Omental fat pad (tissue), 4 donors: ENCODE results near the gene SEC14L5. TPM values are rescaled to one million over a fixed set of nuclear protein-coding genes. Genes with fewer than 3 reads are reported as not detected.
"Not testable (repeated sequence)": the region's sequence is repeated elsewhere in the genome, so short reads cannot be mapped to it uniquely, and the experiment has no call there.

Experiments
- ATAC-seq: fragments of 150-250 bp; one replicate; pipeline ENCODE4 v1.9.1; 2016; ENCODE audit warnings: mild to moderate bottlenecking, moderate library complexity; ENCODE audit not compliant: low FRiP score
- DNase-seq: peaks from one replicate; pipeline ENCODE4 v3.0.0-alpha.2; 2019; ENCODE audit warnings: low spot score
- CTCF ChIP-seq, 3 donors: fragments of 450-650 bp; IDR thresholded peaks; one replicate each; pipeline ENCODE4 v1.5.1; 2016 to 2017; ENCODE audit warnings: antibody characterized with exemption in 3 of 3, mild to moderate bottlenecking in 3 of 3, moderate library complexity in 2 of 3
- total RNA-seq, 4 donors: library from RNA; depleted of rRNA; stranded (reverse); fragments of >200 nt; gene quantifications; one replicate each; pipeline ENCODE4 v1.1.0, GENCODE V29; 2016

The SEC14L5 gene
- total RNA-seq, 4 donors from 2014 or later, result 0.12 to 1.3 (median 0.45) TPM

DNA sequence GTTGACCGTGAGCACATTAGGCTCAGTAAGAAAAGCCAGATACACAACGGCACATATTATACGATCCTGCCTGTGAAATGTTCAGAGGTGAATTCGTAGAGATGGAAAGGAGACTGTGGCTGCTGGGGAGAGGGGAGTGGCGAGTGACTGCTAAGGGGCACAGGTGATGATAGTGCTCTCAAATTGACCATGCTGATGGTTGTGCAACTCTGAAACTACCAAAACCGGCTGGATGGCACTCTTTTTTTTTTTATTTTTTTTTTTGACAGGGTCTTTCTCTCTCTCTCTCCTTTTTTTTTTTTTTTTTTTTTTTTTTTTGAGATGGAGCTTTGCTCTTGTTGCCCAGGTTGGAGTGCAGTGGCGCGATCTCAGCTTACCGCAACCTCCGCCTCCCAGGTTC, 8.1 kb upstream of the SEC14L5 start:
- TF ChIP-seq CTCF (IDR thresholded peaks at IDR 0.05), result no peak
- ATAC-seq, result no peak
- DNase-seq, result no peak

DNA sequence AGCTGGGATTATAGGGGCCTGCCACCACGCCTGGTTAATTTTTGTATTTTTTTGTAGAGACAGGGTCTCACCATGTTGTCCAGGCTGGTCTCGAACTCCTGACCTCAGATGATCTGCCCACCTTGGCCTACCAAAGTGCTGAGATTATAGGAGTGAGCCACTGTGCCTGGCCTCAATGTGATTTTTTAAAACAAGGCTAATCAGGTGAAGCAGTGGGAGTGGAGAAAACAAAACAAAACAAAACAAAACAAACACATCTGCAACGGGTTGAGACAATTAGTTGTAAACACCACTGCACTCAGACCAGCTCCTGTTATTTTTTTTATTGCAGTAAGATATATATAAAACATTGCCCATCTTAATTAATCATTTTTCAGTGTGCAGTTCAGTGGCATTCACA, 6.5 kb upstream of the SEC14L5 start:
- DNase-seq, ATAC-seq: not testable (repeated sequence)

DNA sequence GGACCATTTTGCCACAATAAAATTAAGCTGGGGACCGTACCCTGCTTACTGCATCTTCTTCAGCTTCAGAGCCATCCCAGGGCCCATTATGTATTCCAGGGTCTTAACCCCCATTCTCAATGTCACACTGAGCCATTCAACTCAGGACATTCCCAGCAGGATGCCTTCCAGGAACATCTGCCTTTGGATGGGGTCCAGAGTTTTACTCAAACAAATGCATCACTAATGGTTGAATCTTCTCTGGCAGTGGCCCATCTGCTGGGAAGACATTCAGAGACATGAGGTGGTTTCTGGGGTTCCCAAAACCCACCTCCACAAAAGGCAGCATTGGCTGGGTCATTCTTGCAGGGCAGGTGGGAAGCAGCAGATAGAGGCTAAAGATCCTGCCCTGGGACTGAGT, 3.4 kb upstream of the SEC14L5 start:
- DNase-seq (no peak), ATAC-seq (no peak)
- no peak for TF ChIP-seq CTCF (IDR thresholded peaks at IDR 0.05)

DNA sequence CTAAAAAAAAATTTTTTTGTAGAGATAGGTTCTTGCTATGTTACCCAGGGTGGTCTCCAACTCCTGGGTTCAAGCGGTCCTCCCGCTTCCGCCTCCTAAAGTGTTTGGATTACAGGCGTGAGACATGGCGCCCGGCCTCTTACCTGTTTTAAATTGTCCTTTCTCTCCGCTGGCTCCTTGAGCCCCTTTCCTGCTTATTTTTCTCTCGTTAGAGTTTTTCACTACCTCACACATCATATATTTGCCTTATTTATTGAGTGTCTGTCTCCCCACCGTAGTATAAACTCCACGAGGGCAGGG, 760 bp upstream of the SEC14L5 start:
- no peak for TF ChIP-seq CTCF (IDR thresholded peaks at IDR 0.05)
- ATAC-seq (no peak), DNase-seq (no peak)

- no peak for ATAC-seq
- TF ChIP-seq CTCF (IDR thresholded peaks at IDR 0.05), result no peak
- no peak for DNase-seq
These were observed 644 bp downstream of the SEC14L5 start for GRCh38 chr16:4958510-4959438.

DNA sequence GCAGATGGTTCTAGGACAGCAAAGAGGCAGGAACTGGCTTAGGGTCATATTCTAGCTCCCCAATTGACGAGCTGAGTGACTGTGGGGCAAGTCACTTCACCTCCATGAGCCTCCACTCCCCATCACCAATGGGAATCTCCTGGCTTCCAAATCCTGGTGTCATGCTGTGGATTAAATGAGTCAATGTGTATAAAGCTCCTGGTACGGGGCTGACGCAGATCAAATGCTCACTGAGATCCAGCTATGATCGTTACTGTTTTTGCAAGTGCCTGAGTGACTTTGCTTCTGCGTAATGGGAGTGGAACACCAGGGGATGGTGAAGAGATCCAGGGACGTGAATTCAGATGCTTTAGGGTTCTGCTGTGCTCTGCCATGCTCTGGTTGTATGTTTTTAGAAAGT, 2.4 kb downstream of the SEC14L5 start:
- DNase-seq, result no peak
- ATAC-seq, result no peak
- TF ChIP-seq CTCF (IDR thresholded peaks at IDR 0.05), result no peak

DNA sequence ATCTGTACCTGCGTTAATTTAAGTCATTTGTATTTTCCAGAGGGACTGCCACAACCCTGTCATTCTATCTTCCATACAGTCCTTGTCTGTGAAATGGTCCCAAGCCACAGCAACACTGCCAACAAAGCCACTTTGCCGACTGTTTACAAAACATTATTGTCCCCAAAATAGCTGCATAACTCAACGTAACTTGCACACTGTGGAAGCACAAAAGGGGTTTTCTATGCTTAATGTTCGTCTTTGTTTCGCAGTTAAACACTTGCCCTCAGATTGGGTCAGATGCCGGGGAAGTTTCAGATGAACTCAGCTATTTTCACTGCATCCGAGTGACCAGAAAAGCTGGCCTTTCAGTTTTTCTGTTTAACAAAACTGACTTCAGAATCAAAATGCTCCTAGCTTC, 4.6 kb downstream of the SEC14L5 start:
- ATAC-seq (no peak), DNase-seq (no peak)
- TF ChIP-seq CTCF (IDR thresholded peaks at IDR 0.05), result no peak

GRCh38 chr16:4963527-4963926, 5.4 kb downstream of the SEC14L5 start:
- ATAC-seq, DNase-seq: not testable (repeated sequence)
